ENCODE measurements around the gene TMEM63B.

The TMEM63B gene

DNA sequence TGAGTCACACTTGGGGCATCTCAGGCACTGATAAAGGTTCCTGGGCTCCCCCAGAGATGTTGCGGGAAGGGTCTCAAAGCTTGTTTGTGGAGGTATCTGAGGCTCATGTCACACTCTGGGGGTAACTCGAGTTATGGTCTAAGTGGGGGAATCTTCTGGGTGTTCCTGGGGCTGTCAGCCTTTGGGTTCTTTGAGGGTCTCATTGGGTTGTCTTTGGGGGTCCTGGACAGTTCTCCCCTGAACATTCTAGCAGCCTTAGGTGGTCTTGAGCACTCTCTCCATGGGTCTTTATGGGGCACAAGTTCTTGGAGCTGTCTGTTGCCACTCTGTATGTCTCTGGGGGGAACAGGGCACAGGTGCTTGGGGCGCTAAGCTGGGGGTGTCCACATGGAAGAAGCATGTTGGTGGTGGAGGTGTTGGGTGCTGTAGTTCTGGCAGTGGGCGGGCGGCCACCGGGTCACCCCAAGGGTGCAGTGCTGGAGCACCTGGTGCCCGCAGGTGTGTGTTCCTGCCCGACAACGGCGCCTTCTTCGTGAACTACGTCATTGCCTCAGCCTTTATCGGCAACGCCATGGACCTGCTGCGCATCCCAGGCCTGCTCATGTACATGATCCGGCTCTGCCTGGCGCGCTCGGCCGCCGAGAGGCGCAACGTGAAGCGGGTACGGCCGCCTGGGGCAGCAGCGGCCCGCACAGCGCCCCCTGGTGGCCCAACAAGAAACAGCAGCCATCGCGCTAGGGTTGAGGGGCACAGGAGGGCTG is 24.2 kb downstream of the TMEM63B start:
- DNase-seq (ENCODE audit: low spot score), result peak; percentile 73
- WGBS, 2 donors (ENCODE audit: extremely low coverage in 2 of 2, insufficient read length in 2 of 2, insufficient replicate concordance in 1 of 2), result no CpG with 5 or more reads among the region's 31 CpGs

DNA sequence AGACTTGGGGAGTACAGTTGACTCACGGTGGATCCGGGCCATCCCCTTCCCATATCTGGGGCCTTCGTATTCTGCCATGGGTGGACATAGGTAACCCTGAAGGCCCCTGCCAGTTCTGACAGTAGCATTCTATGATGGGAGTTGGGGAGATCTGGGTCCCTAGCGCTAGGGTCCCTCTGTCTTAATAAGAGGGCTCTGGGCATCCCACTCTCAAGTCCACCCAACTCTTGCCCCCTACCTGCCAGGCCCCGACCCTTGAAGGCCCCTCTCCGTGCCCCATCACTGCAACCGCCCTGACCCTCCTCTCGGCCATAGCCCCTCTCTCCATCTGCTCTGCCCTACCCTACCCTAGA is 24.7 kb downstream of the TMEM63B start:
- Histone ChIP-seq H3K27ac (replicated peaks; ENCODE audit: low read length) (no peak overlapping the region), H3K9me3 (replicated peaks in 1 of 2; ENCODE audit: control insufficient read depth in 2 of 2, insufficient read depth in 1 of 2, low read depth in 1 of 2, low read length in 2 of 2) (peaks cover 0 to 2% of the 10 kb centered on the region in 2 donors), H3K27me3 (ENCODE audit: control insufficient read depth in 3 of 3, insufficient read depth in 3 of 3, low read depth in 1 of 3, low read length in 3 of 3) (no peaks in the 10 kb centered on the region), H3K79me1 (ENCODE audit: low read depth, low read length) (peaks cover 4% of the 10 kb centered on the region), H3K4me2 (ENCODE audit: insufficient read depth, low read length, poor library complexity, severe bottlenecking) (no peak overlapping the region), H2BK120ac (ENCODE audit: low read depth, low read length) (no peak overlapping the region), H3K18ac (ENCODE audit: low read length) (no peak overlapping the region), H3K4me1 (ENCODE audit: control insufficient read depth in 2 of 2, insufficient read depth in 1 of 2, low read depth in 1 of 2, low read length in 2 of 2) (peaks cover 0 to 4% of the 10 kb centered on the region in 2 donors), H2BK12ac (ENCODE audit: low read length) (peak overlapping the region; percentile 46), H3K9ac (ENCODE audit: low read depth, low read length, poor library complexity) (peak overlapping the region; percentile 63), H3K4me3 (ENCODE audit: low read length in 2 of 2) (no peak overlapping the region), H2AFZ (ENCODE audit: low read length) (no peak overlapping the region), H3K36me3 (replicated peaks in 1 of 2; ENCODE audit: control insufficient read depth in 2 of 2, insufficient read depth in 2 of 2, low read length in 2 of 2) (peaks cover 26 to 36% of the 10 kb centered on the region in 2 donors), H3K23ac (ENCODE audit: low read depth, low read length, poor library complexity) (peak overlapping the region; percentile 61), H2AK5ac (ENCODE audit: low read depth, low read length) (peak overlapping the region; percentile 78), H3K4ac (ENCODE audit: low read length) (no peak overlapping the region), H4K91ac (ENCODE audit: low read depth, low read length, poor library complexity) (no peak overlapping the region), H2BK5ac (ENCODE audit: low read length) (peak overlapping the region; percentile 88), H4K8ac (ENCODE audit: low read depth, low read length) (no peak overlapping the region), H3K14ac (ENCODE audit: low read length) (no peak overlapping the region), H2BK15ac (ENCODE audit: low read length) (no peak overlapping the region)
- WGBS, 2 donors (ENCODE audit: extremely low coverage in 2 of 2, insufficient read length in 2 of 2, insufficient replicate concordance in 1 of 2), result no CpG with 5 or more reads among the region's 8 CpGs
- DNase-seq (ENCODE audit: low spot score), result no peak

More for the DNA sequence above, 24.2 kb downstream of the TMEM63B start:
- H4K8ac ChIP-seq (ENCODE audit: low read depth, low read length), result no peak overlapping the region
- no peak overlapping the region for H2AK5ac ChIP-seq (ENCODE audit: low read depth, low read length)
- H3K18ac ChIP-seq (ENCODE audit: low read length), result peak overlapping the region; percentile 84
- no peaks in the 10 kb centered on the region for H3K27me3 ChIP-seq (ENCODE audit: control insufficient read depth in 3 of 3, insufficient read depth in 3 of 3, low read depth in 1 of 3, low read length in 3 of 3)
- no peaks in the 10 kb centered on the region for H3K9me3 ChIP-seq (replicated peaks in 1 of 2; ENCODE audit: control insufficient read depth in 2 of 2, insufficient read depth in 1 of 2, low read depth in 1 of 2, low read length in 2 of 2)
- H2BK12ac ChIP-seq (ENCODE audit: low read length), result no peak overlapping the region
- no peak overlapping the region for H3K4ac ChIP-seq (ENCODE audit: low read length)
- peaks cover 28 to 37% of the 10 kb centered on the region in 2 donors for H3K36me3 ChIP-seq (replicated peaks in 1 of 2; ENCODE audit: control insufficient read depth in 2 of 2, insufficient read depth in 2 of 2, low read length in 2 of 2)
- peak overlapping the region; percentile 61 for H3K23ac ChIP-seq (ENCODE audit: low read depth, low read length, poor library complexity)
- H3K4me2 ChIP-seq (ENCODE audit: insufficient read depth, low read length, poor library complexity, severe bottlenecking), result no peak overlapping the region
- H3K27ac ChIP-seq (replicated peaks; ENCODE audit: low read length), result no peak overlapping the region
- H3K79me1 ChIP-seq (ENCODE audit: low read depth, low read length), result peaks cover 4% of the 10 kb centered on the region
- H2BK120ac ChIP-seq (ENCODE audit: low read depth, low read length), result no peak overlapping the region
- peak overlapping the region; percentile 45 for H3K9ac ChIP-seq (ENCODE audit: low read depth, low read length, poor library complexity)
- peaks cover 0 to 4% of the 10 kb centered on the region in 2 donors for H3K4me1 ChIP-seq (ENCODE audit: control insufficient read depth in 2 of 2, insufficient read depth in 1 of 2, low read depth in 1 of 2, low read length in 2 of 2)
- no peak overlapping the region for H3K14ac ChIP-seq (ENCODE audit: low read length)
- H3K4me3 ChIP-seq (ENCODE audit: low read length in 2 of 2), result no peak overlapping the region
- H2AFZ ChIP-seq (ENCODE audit: low read length), result no peak overlapping the region
- no peak overlapping the region for H4K91ac ChIP-seq (ENCODE audit: low read depth, low read length, poor library complexity)
- no peak overlapping the region for H2BK15ac ChIP-seq (ENCODE audit: low read length)
- no peak overlapping the region for H2BK5ac ChIP-seq (ENCODE audit: low read length)

DNA sequence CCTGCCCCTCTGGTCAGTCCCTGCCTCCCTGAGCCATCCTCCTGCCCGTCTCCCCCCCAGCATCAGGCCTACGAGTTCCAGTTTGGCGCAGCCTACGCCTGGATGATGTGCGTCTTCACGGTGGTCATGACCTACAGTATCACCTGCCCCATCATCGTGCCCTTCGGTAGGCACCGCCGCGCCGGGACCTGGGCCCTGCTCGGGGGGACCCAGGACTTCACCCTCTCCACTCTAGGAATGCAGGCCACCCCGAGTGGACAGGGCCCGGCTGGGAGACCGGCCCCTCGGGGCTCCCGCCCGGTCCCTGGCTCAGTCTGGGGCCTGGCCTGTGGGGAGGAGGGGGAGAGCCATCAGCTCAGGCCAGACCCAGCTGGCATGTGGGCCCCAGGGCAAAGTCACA is 25.2 kb downstream of the TMEM63B start:
- Histone ChIP-seq H3K4me3 (ENCODE audit: low read length in 2 of 2) (no peak overlapping the region), H2BK5ac (ENCODE audit: low read length) (peak overlapping the region; percentile 88), H3K4me2 (ENCODE audit: insufficient read depth, low read length, poor library complexity, severe bottlenecking) (no peak overlapping the region), H2BK15ac (ENCODE audit: low read length) (no peak overlapping the region), H4K8ac (ENCODE audit: low read depth, low read length) (no peak overlapping the region), H3K9me3 (replicated peaks in 1 of 2; ENCODE audit: control insufficient read depth in 2 of 2, insufficient read depth in 1 of 2, low read depth in 1 of 2, low read length in 2 of 2) (peaks cover 0 to 2% of the 10 kb centered on the region in 2 donors), H3K79me1 (ENCODE audit: low read depth, low read length) (peaks cover 4% of the 10 kb centered on the region), H2AK5ac (ENCODE audit: low read depth, low read length) (peak overlapping the region; percentile 78), H3K14ac (ENCODE audit: low read length) (peak overlapping the region; percentile 38), H3K4ac (ENCODE audit: low read length) (no peak overlapping the region), H3K36me3 (replicated peaks in 1 of 2; ENCODE audit: control insufficient read depth in 2 of 2, insufficient read depth in 2 of 2, low read length in 2 of 2) (peaks cover 21 to 31% of the 10 kb centered on the region in 2 donors), H3K23ac (ENCODE audit: low read depth, low read length, poor library complexity) (peak overlapping the region; percentile 34), H3K9ac (ENCODE audit: low read depth, low read length, poor library complexity) (peak overlapping the region; percentile 63), H3K4me1 (ENCODE audit: control insufficient read depth in 2 of 2, insufficient read depth in 1 of 2, low read depth in 1 of 2, low read length in 2 of 2) (peaks cover 0 to 4% of the 10 kb centered on the region in 2 donors), H3K27me3 (ENCODE audit: control insufficient read depth in 3 of 3, insufficient read depth in 3 of 3, low read depth in 1 of 3, low read length in 3 of 3) (no peaks in the 10 kb centered on the region), H2BK12ac (ENCODE audit: low read length) (peak overlapping the region; percentile 46), H3K27ac (replicated peaks; ENCODE audit: low read length) (no peak overlapping the region), H2BK120ac (ENCODE audit: low read depth, low read length) (no peak overlapping the region), H3K18ac (ENCODE audit: low read length) (peak overlapping the region; percentile 35), H2AFZ (ENCODE audit: low read length) (no peak overlapping the region), H4K91ac (ENCODE audit: low read depth, low read length, poor library complexity) (no peak overlapping the region)
- no CpG with 5 or more reads among the region's 19 CpGs for WGBS, 2 donors (ENCODE audit: extremely low coverage in 2 of 2, insufficient read length in 2 of 2, insufficient replicate concordance in 1 of 2)
- DNase-seq (ENCODE audit: low spot score), result no peak

DNA sequence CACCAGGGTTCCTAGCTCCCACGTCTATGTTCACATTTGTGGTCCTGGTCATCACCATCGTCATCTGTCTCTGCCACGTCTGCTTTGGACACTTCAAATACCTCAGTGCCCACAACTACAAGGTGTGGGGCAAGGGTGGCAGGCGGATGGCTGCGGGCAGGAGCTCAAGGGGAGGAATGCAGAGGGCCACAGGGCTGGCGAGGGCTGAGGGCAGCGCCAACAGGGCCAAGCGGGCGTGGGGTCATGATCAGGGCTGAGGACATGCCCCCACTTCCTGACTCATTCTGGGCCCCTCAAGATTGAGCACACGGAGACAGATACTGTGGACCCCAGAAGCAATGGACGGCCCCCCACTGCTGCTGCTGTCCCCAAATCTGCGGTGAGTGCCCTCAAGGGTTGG is 26.7 kb downstream of the TMEM63B start:
- Histone ChIP-seq H2AK5ac (ENCODE audit: low read depth, low read length) (no peak overlapping the region), H3K27ac (replicated peaks; ENCODE audit: low read length) (no peak overlapping the region), H3K79me1 (ENCODE audit: low read depth, low read length) (peaks cover 4% of the 10 kb centered on the region), H2BK5ac (ENCODE audit: low read length) (no peak overlapping the region), H2AFZ (ENCODE audit: low read length) (no peak overlapping the region), H3K9me3 (replicated peaks in 1 of 2; ENCODE audit: control insufficient read depth in 2 of 2, insufficient read depth in 1 of 2, low read depth in 1 of 2, low read length in 2 of 2) (peaks cover 0 to 2% of the 10 kb centered on the region in 2 donors), H2BK120ac (ENCODE audit: low read depth, low read length) (no peak overlapping the region), H3K4ac (ENCODE audit: low read length) (no peak overlapping the region), H3K4me3 (ENCODE audit: low read length in 2 of 2) (no peak overlapping the region), H3K14ac (ENCODE audit: low read length) (peak overlapping the region; percentile 38), H3K4me1 (ENCODE audit: control insufficient read depth in 2 of 2, insufficient read depth in 1 of 2, low read depth in 1 of 2, low read length in 2 of 2) (peaks cover 0 to 4% of the 10 kb centered on the region in 2 donors), H3K18ac (ENCODE audit: low read length) (no peak overlapping the region), H3K36me3 (replicated peaks in 1 of 2; ENCODE audit: control insufficient read depth in 2 of 2, insufficient read depth in 2 of 2, low read length in 2 of 2) (peaks cover 13 to 18% of the 10 kb centered on the region in 2 donors), H2BK15ac (ENCODE audit: low read length) (no peak overlapping the region), H2BK12ac (ENCODE audit: low read length) (no peak overlapping the region), H4K8ac (ENCODE audit: low read depth, low read length) (no peak overlapping the region), H4K91ac (ENCODE audit: low read depth, low read length, poor library complexity) (no peak overlapping the region), H3K9ac (ENCODE audit: low read depth, low read length, poor library complexity) (peak overlapping the region; percentile 80), H3K23ac (ENCODE audit: low read depth, low read length, poor library complexity) (peak overlapping the region; percentile 85), H3K4me2 (ENCODE audit: insufficient read depth, low read length, poor library complexity, severe bottlenecking) (no peak overlapping the region), H3K27me3 (ENCODE audit: control insufficient read depth in 3 of 3, insufficient read depth in 3 of 3, low read depth in 1 of 3, low read length in 3 of 3) (no peaks in the 10 kb centered on the region)
- no CpG with 5 or more reads among the region's 12 CpGs for WGBS, 2 donors (ENCODE audit: extremely low coverage in 2 of 2, insufficient read length in 2 of 2, insufficient replicate concordance in 1 of 2)
- no peak for DNase-seq (ENCODE audit: low spot score)
